ENCODE measurements around the gene MGLL. TPM values are rescaled to one million over a fixed set of nuclear protein-coding genes. Genes with fewer than 3 reads are reported as not detected.

The MGLL gene
- total RNA-seq, 4 donors from 2014 or later: 58.9 to 129 (median 96.3) TPM

DNA sequence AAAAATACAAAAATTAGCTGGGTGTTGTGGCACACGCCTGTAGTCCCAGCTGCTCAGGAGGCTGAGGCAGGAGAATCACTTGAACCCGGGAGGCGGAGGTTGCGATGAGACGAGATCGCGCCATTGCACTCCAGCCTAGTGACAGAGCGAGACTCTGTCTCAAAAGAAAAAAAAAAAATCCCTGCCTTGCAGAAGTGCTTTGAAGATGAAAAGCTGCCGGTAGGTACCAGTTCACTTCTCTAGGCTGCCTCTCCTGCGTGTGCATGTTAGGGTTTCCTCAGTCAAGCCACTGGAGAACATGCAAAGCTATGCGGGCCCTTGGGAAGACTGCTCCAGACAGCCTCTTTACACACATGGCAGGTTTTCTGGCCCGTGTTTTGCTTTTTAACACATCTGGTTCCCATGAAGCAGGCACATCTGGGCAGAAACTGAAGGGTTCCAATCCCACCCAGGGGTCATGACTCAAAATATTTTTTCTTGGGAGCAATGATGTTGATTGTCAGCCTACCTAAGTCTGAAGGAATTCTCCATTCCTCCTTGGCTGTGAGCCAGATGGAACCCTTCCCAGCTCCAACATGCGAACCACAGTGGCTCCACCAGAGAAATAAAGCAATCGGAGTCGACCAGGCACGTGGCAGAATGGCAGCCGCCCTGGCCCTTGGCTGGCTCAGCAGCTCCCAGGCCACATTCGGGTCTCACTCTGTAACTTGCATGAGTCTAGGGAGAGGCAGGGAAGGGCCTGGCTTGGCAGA lies 29.6 kb downstream of the MGLL start:
- TF ChIP-seq, protein P1, sequence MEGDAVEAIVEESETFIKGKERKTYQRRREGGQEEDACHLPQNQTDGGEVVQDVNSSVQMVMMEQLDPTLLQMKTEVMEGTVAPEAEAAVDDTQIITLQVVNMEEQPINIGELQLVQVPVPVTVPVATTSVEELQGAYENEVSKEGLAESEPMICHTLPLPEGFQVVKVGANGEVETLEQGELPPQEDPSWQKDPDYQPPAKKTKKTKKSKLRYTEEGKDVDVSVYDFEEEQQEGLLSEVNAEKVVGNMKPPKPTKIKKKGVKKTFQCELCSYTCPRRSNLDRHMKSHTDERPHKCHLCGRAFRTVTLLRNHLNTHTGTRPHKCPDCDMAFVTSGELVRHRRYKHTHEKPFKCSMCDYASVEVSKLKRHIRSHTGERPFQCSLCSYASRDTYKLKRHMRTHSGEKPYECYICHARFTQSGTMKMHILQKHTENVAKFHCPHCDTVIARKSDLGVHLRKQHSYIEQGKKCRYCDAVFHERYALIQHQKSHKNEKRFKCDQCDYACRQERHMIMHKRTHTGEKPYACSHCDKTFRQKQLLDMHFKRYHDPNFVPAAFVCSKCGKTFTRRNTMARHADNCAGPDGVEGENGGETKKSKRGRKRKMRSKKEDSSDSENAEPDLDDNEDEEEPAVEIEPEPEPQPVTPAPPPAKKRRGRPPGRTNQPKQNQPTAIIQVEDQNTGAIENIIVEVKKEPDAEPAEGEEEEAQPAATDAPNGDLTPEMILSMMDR (IDR thresholded peaks at IDR 0.05): no peak
- peak; percentile 28 for ATAC-seq (ENCODE audit: low FRiP score)
- peak; percentile 38 for DNase-seq (ENCODE audit: low spot score)

DNA sequence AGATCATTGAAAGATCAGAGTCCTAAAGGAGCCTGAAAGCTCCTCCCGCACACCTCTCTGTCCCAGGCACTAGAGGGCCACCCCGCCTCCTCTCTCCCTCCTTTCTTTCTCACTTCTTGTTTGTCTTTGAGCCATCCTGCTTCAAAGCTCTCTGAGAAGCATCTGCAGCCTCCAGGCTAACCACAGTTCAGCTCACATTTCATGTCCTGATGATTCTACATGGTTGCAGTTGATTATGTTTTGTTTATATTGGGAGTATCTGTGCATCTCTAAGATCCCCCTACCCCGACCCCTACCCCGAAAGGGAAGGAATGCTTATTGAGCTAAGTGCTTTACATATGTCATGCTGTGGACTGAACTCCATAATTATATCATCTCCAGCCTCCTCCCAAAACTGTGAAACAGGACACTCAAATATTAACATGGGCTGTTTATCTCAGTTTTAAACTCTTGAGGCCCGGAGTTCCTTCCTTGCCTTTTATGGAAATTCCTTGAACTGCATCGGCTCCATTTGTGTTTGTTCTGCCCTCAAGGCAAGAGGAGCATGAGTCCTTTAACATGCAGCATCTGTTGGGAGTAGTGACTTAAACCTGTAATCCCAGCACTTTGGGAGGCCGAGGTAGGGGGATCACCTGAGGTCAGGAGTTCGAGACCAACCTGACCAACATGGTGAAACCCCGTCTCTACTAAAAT lies 30.9 kb downstream of the MGLL start:
- TF ChIP-seq, protein P1 (IDR thresholded peaks at IDR 0.05): no peak
- DNase-seq (ENCODE audit: low spot score) (no peak), ATAC-seq (ENCODE audit: low FRiP score) (no peak)

DNA sequence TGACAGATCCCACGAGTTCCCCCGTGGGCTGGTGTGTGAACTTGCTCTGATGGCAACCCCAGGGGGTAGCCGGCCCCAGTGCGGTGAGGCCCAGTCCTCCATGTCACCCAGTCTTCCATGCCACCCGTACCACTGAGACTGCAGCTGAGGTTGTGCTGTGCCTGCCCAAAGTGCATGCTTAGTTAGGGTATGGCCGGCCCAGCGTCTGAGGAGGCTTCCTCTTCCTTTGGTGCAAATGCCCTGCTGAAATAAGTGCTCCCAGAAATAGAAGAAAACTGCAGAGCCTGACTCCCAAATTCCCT lies 31.5 kb downstream of the MGLL start:
- DNase-seq (ENCODE audit: low spot score) (no peak), ATAC-seq (ENCODE audit: low FRiP score) (no peak)
- TF ChIP-seq, protein P1 (IDR thresholded peaks at IDR 0.05): no peak

DNA sequence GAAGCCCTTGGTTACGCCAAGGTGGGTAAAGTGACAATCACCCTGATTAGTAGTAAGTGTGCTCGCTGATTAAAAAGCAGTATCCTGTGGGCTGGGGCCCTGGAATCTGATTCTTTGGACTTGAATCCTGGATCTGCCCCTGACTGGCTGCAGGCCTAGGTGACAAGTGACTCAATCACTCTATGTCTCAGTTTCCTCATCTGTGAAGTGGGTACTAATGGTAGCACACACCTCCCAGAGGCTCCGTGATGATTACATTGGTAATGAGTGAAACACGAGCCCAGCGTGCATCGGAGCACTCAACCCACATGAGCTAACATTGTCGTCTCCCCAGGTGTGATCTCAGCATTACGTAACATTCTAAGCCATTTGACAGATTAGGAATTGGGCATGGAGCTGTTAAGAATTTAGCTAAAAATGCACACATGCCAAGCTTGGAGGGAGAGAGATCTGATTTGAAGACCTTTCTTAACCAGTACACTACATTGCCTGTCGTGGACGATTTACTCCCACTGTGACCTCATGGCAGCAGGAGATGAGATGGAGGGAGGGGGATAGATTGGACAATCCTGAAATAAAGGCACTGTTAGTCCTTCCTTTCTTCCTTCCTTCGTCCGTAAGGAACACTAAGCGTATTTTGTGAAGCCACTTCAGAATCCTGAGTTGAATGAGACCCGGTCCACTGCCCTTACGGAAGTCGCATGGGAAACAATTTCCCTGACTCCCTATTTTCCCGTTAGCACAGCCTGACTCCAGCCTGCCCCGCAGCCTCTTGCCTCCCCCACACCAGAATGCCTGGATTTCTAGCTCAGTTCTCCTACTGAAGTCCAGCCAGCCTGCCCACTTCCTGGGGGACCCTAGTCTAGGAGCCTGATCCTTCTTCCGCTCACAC lies 32.1 kb downstream of the MGLL start:
- ATAC-seq (ENCODE audit: low FRiP score) (no peak), DNase-seq (ENCODE audit: low spot score) (no peak)
- TF ChIP-seq, protein P1 (IDR thresholded peaks at IDR 0.05): no peak

DNA sequence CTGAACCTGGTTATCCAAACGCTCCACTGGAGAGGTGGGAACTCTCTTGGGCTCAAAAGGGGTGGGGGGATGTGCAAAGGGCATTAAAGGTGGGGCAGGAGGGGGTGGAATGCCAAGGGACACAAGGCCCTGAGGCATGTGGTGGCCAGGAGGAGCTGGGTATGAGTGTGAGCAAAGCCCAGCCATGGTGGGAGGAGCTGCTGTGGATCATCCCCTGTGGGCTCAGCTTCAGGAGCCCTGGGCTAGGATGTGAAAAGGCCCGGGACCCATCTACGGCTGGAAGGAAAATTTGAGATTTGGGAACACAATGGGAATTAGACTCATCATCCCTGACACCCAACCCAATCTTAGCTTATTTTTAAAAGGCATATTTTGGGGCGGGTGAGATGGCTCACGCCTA lies 33.3 kb downstream of the MGLL start:
- no peak for ATAC-seq (ENCODE audit: low FRiP score)
- DNase-seq (ENCODE audit: low spot score): no peak
- TF ChIP-seq, protein P1 (IDR thresholded peaks at IDR 0.05): no peak

DNA sequence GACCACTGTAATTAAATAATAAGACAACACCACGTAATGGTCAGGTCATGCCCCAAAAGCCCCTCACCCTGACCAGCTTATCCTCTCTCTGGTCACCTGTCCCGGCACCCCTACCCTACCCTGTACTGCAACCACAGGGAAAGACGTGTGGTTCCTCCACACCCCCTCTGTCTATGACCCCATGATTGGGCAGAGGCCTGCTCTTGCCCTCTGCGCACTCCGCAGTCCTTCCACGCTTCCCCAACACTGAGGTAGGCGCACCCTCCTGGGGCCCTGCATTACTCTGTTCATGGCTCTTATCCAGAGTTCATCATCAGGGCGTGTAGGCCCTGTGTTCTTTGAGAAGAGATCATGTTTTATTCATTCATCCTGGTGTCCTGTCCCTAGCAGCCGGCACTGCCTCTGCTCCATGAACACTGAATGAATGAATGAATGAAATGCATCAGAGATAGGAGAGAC lies 33.8 kb downstream of the MGLL start:
- no peak for DNase-seq (ENCODE audit: low spot score)
- ATAC-seq (ENCODE audit: low FRiP score): no peak
- TF ChIP-seq, protein P1 (IDR thresholded peaks at IDR 0.05): no peak
